ENCODE data around the gene MIEF1.
"Not testable (repeated sequence)": the region's sequence is repeated elsewhere in the genome, so short reads cannot be mapped to it uniquely, and the experiment has no call there.

MIEF1 gene

GRCh38 chr22:39520226-39521105 lies 18.4 kb downstream of the MIEF1 start, which contains the start of gene ATF4:
TSS of gene ATF4 (plus strand) at chr22:39520562. CDS start at chr22:39521446, 884 bp downstream.
- WGBS (ENCODE audit: extremely low coverage, insufficient coverage, low lambda C conversion rate): no CpG with 5 or more reads among the region's 86 CpGs
- H3K79me1 ChIP-seq (ENCODE audit: low read length): peaks cover 13% of the 10 kb centered on the region
- H3K4ac ChIP-seq (ENCODE audit: low read depth, low read length): peak within 1 kb of the TSS; percentile 99
- H3K9ac ChIP-seq (ENCODE audit: low read length): peak within 1 kb of the TSS; percentile 87
- H2BK15ac ChIP-seq (replicated peaks; ENCODE audit: low read depth): no peak within 1 kb of the TSS
- H2BK120ac ChIP-seq (ENCODE audit: low read depth, low read length): peak within 1 kb of the TSS; percentile 69
- DNase-seq: no peak
- H3K4me2 ChIP-seq (ENCODE audit: low read length): peak within 1 kb of the TSS; percentile 93
- H3K27me3 ChIP-seq (ENCODE audit: insufficient read depth, low read length, poor library complexity): no peaks in the 10 kb centered on the region
- H4K8ac ChIP-seq (ENCODE audit: low read depth, low read length): peak within 1 kb of the TSS; percentile 94
- H4K5ac ChIP-seq (ENCODE audit: low read length): no peak within 1 kb of the TSS
- H3K79me2 ChIP-seq (ENCODE audit: control insufficient read depth, insufficient read depth, low read length): peaks cover 34% of the 10 kb centered on the region
- H3K36me3 ChIP-seq (ENCODE audit: control insufficient read depth, insufficient read depth, low read length): peaks cover 28% of the 10 kb centered on the region
- H3K4me1 ChIP-seq (ENCODE audit: control insufficient read depth, low read depth, low read length): peaks cover 5% of the 10 kb centered on the region
- peak within 1 kb of the TSS; percentile 94 for H2BK5ac ChIP-seq (ENCODE audit: low read length)
- H3K27ac ChIP-seq (ENCODE audit: low read depth, low read length): peak within 1 kb of the TSS; percentile 96
- H2AK5ac ChIP-seq (ENCODE audit: low read length): no peak within 1 kb of the TSS
- H3K18ac ChIP-seq (ENCODE audit: low read length): peak within 1 kb of the TSS; percentile 94
- H3K4me3 ChIP-seq (ENCODE audit: low read length): peak within 1 kb of the TSS; percentile 99
- peak within 1 kb of the TSS; percentile 97 for H3K56ac ChIP-seq (ENCODE audit: low read length)
- H3K23ac ChIP-seq (ENCODE audit: low read length): peak within 1 kb of the TSS; percentile 53

- not testable (repeated sequence) for H2AK5ac ChIP-seq (ENCODE audit: low read length); H2BK15ac ChIP-seq (replicated peaks; ENCODE audit: low read depth); H3K4me1 ChIP-seq (ENCODE audit: control insufficient read depth, low read depth, low read length); H3K27me3 ChIP-seq (ENCODE audit: insufficient read depth, low read length, poor library complexity); H2BK5ac ChIP-seq (ENCODE audit: low read length); H3K18ac ChIP-seq (ENCODE audit: low read length); H2BK120ac ChIP-seq (ENCODE audit: low read depth, low read length); H4K8ac ChIP-seq (ENCODE audit: low read depth, low read length); H4K5ac ChIP-seq (ENCODE audit: low read length)
- Histone ChIP-seq H3K4me2 (ENCODE audit: low read length) (peak overlapping the region; percentile 93), H3K56ac (ENCODE audit: low read length) (peak overlapping the region; percentile 88), H3K4ac (ENCODE audit: low read depth, low read length) (peak overlapping the region; percentile 99), H3K4me3 (ENCODE audit: low read length) (peak overlapping the region; percentile 99), H3K36me3 (ENCODE audit: control insufficient read depth, insufficient read depth, low read length) (peaks cover 28% of the 10 kb centered on the region), H3K79me1 (ENCODE audit: low read length) (peaks cover 13% of the 10 kb centered on the region), H3K23ac (ENCODE audit: low read length) (peak overlapping the region; percentile 53), H3K9ac (ENCODE audit: low read length) (peak overlapping the region; percentile 70), H3K79me2 (ENCODE audit: control insufficient read depth, insufficient read depth, low read length) (peaks cover 34% of the 10 kb centered on the region), H3K27ac (ENCODE audit: low read depth, low read length) (peak overlapping the region; percentile 86)
- WGBS (ENCODE audit: extremely low coverage, insufficient coverage, low lambda C conversion rate): no CpG with 5 or more reads among the region's 28 CpGs
- DNase-seq: peak; percentile 86
Observed at GRCh38 chr22:39521106-39521885, 19.2 kb downstream of the MIEF1 start.

GRCh38 chr22:39522091-39522490 lies 20.0 kb downstream of the MIEF1 start:
- Histone ChIP-seq H3K9ac (ENCODE audit: low read length) (peak overlapping the region; percentile 70), H3K79me1 (ENCODE audit: low read length) (peaks cover 13% of the 10 kb centered on the region), H3K4me2 (ENCODE audit: low read length) (peak overlapping the region; percentile 93), H3K36me3 (ENCODE audit: control insufficient read depth, insufficient read depth, low read length) (peaks cover 28% of the 10 kb centered on the region), H3K79me2 (ENCODE audit: control insufficient read depth, insufficient read depth, low read length) (peaks cover 34% of the 10 kb centered on the region), H3K56ac (ENCODE audit: low read length) (peak overlapping the region; percentile 88), H3K4me3 (ENCODE audit: low read length) (peak overlapping the region; percentile 99)
- H3K27ac ChIP-seq (ENCODE audit: low read depth, low read length); H4K8ac ChIP-seq (ENCODE audit: low read depth, low read length); H3K18ac ChIP-seq (ENCODE audit: low read length); DNase-seq; H2BK120ac ChIP-seq (ENCODE audit: low read depth, low read length); H3K23ac ChIP-seq (ENCODE audit: low read length); H2BK15ac ChIP-seq (replicated peaks; ENCODE audit: low read depth); H3K4ac ChIP-seq (ENCODE audit: low read depth, low read length); H2AK5ac ChIP-seq (ENCODE audit: low read length); H3K4me1 ChIP-seq (ENCODE audit: control insufficient read depth, low read depth, low read length); H4K5ac ChIP-seq (ENCODE audit: low read length); H2BK5ac ChIP-seq (ENCODE audit: low read length); H3K27me3 ChIP-seq (ENCODE audit: insufficient read depth, low read length, poor library complexity): not testable (repeated sequence)
- WGBS (ENCODE audit: extremely low coverage, insufficient coverage, low lambda C conversion rate): no CpG with 5 or more reads among the region's 5 CpGs

- Histone ChIP-seq H3K18ac (ENCODE audit: low read length) (no peak overlapping the region), H2BK5ac (ENCODE audit: low read length) (no peak overlapping the region)
- DNase-seq: no peak
Observed at GRCh38 chr22:39522567-39523300, 20.6 kb downstream of the MIEF1 start.

GRCh38 chr22:39524089-39524752 lies 22.1 kb downstream of the MIEF1 start:
- Histone ChIP-seq H2AK5ac (ENCODE audit: low read length) (no peak overlapping the region), H3K79me2 (ENCODE audit: control insufficient read depth, insufficient read depth, low read length) (peaks cover 32% of the 10 kb centered on the region), H3K36me3 (ENCODE audit: control insufficient read depth, insufficient read depth, low read length) (peaks cover 32% of the 10 kb centered on the region), H2BK5ac (ENCODE audit: low read length) (no peak overlapping the region), H3K4me1 (ENCODE audit: control insufficient read depth, low read depth, low read length) (peaks cover 2% of the 10 kb centered on the region), H4K8ac (ENCODE audit: low read depth, low read length) (no peak overlapping the region), H3K4me2 (ENCODE audit: low read length) (no peak overlapping the region), H3K27me3 (ENCODE audit: insufficient read depth, low read length, poor library complexity) (no peaks in the 10 kb centered on the region), H3K23ac (ENCODE audit: low read length) (no peak overlapping the region), H3K4me3 (ENCODE audit: low read length) (no peak overlapping the region), H4K5ac (ENCODE audit: low read length) (no peak overlapping the region), H2BK120ac (ENCODE audit: low read depth, low read length) (no peak overlapping the region), H3K56ac (ENCODE audit: low read length) (no peak overlapping the region), H3K4ac (ENCODE audit: low read depth, low read length) (no peak overlapping the region), H3K79me1 (ENCODE audit: low read length) (peaks cover 19% of the 10 kb centered on the region), H3K18ac (ENCODE audit: low read length) (no peak overlapping the region), H3K9ac (ENCODE audit: low read length) (no peak overlapping the region), H2BK15ac (replicated peaks; ENCODE audit: low read depth) (no peak overlapping the region), H3K27ac (ENCODE audit: low read depth, low read length) (no peak overlapping the region)
- no CpG with 5 or more reads among the region's 13 CpGs for WGBS (ENCODE audit: extremely low coverage, insufficient coverage, low lambda C conversion rate)
- DNase-seq: no peak

More at GRCh38 chr22:39522567-39523300, 20.6 kb downstream of the MIEF1 start:
- Histone ChIP-seq H3K4me3 (ENCODE audit: low read length) (peak overlapping the region; percentile 27), H3K4ac (ENCODE audit: low read depth, low read length) (no peak overlapping the region), H3K23ac (ENCODE audit: low read length) (no peak overlapping the region), H3K27ac (ENCODE audit: low read depth, low read length) (no peak overlapping the region), H4K8ac (ENCODE audit: low read depth, low read length) (no peak overlapping the region), H3K79me2 (ENCODE audit: control insufficient read depth, insufficient read depth, low read length) (peaks cover 34% of the 10 kb centered on the region), H3K36me3 (ENCODE audit: control insufficient read depth, insufficient read depth, low read length) (peaks cover 28% of the 10 kb centered on the region), H3K79me1 (ENCODE audit: low read length) (peaks cover 13% of the 10 kb centered on the region), H3K56ac (ENCODE audit: low read length) (peak overlapping the region; percentile 81), H3K4me2 (ENCODE audit: low read length) (peak overlapping the region; percentile 96), H3K4me1 (ENCODE audit: control insufficient read depth, low read depth, low read length) (peaks cover 5% of the 10 kb centered on the region), H2AK5ac (ENCODE audit: low read length) (no peak overlapping the region), H2BK120ac (ENCODE audit: low read depth, low read length) (no peak overlapping the region), H3K27me3 (ENCODE audit: insufficient read depth, low read length, poor library complexity) (no peaks in the 10 kb centered on the region), H3K9ac (ENCODE audit: low read length) (peak overlapping the region; percentile 70), H4K5ac (ENCODE audit: low read length) (no peak overlapping the region), H2BK15ac (replicated peaks; ENCODE audit: low read depth) (no peak overlapping the region)
- no CpG with 5 or more reads among the region's 14 CpGs for WGBS (ENCODE audit: extremely low coverage, insufficient coverage, low lambda C conversion rate)

All from mesendoderm (in vitro differentiated cells).